Ectodermal cell (in vitro differentiated cells): ENCODE results near the gene MRC1.

Experiments used
- H3K27ac ChIP-seq: 2 replicates; pipeline ENCODE4 v1.7.0; 2013; ENCODE audit warnings: mild to moderate bottlenecking, low read depth, low read length; ENCODE audit not compliant: insufficient read depth, poor library complexity, severe bottlenecking
- H3K27me3 ChIP-seq: 2 replicates; pipeline ENCODE4 v1.7.0; 2013; ENCODE audit warnings: mild to moderate bottlenecking, low read length; ENCODE audit not compliant: insufficient read depth, control insufficient read depth, poor library complexity, severe bottlenecking
- H3K36me3 ChIP-seq: one replicate; pipeline ENCODE4 v1.7.0; 2013; ENCODE audit warnings: low read length; ENCODE audit not compliant: control insufficient read depth, insufficient read depth
- H3K4me1 ChIP-seq: one replicate; pipeline ENCODE4 v1.7.0; 2013; ENCODE audit warnings: low read length; ENCODE audit not compliant: control insufficient read depth, insufficient read depth
- H3K4me3 ChIP-seq: 2 replicates; pipeline ENCODE4 v1.7.0; 2013; ENCODE audit warnings: low read depth, low read length, control low read depth; ENCODE audit not compliant: insufficient read depth
- H3K9me3 ChIP-seq: 2 replicates; pipeline ENCODE4 v1.7.0; 2013; ENCODE audit warnings: mild to moderate bottlenecking, low read length, moderate library complexity; ENCODE audit not compliant: control insufficient read depth
- WGBS, 2 experiments: methylation state at CpG; one replicate each; pipeline ENCODE4 v1.1.7; 2013; ENCODE audit warnings: missing lambda C conversion rate in 2 of 2; 5-methylcytosine and 5-hydroxymethylcytosine counted together

Gene MRC1

DNA sequence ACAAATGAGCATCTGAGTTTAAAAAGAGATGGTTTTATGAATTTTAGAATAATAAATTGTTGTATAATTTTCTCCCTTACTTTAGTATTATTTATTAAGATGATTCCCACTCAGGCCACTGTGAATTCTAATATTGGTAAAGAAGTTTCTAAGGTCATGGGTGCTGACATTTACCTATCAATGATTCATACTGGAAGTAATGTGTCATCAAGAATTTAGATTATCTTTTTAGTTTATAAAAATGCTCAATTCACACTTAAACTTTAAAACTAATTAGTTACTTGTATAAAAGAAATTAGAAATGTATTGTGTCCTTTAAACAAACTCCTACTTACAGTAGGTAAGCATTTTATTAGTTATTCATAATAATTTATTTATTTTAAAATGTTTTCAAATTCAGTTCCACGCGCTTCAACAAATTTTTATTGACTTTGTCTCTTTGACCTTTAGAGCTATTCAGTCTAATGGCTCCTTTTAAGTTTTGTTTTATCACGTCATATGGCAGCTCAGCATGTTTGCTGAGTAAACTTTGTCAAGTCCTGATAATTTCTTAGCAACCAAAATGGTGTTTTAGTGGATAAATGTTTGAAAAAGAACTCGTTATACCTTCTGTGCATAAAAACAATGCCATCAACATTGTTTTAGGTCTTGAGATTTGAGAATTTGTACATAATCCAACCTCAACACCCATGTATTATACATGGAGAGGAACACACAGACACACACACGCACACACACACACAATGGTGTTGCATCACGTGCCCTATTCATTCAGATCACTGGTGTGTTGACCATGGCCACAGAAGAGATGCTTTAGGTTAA, 15.1 kb upstream of the MRC1 start:
- no peaks in the 10 kb centered on the region for H3K27me3 ChIP-seq
- no peak overlapping the region for H3K27ac ChIP-seq
- no peaks in the 10 kb centered on the region for H3K9me3 ChIP-seq
- H3K36me3 ChIP-seq, result no peaks in the 10 kb centered on the region
- H3K4me1 ChIP-seq, result no peaks in the 10 kb centered on the region
- 98% methylated on average over 5 to 6 of the region's 6 CpGs for WGBS, 2 experiments
- H3K4me3 ChIP-seq, result no peak overlapping the region

DNA sequence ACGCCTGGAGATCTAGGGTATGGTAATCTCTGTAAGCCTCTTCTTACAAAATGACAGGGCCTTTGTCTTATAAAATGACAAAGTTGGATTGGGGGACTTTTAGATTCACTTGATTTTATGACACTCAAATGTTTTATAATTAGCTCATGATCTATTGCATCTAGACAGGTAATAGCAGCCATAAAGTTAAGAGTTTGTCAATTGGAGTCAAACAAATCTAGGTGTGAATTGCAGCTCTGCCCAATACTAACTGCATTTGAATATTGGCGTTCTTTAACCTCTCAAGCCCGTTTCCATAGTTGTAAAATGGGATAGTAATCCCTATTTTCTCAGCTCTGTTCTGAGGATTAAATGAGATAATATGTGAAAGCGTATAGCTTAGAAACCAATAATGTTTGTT, 14.1 kb upstream of the MRC1 start:
- Histone ChIP-seq H3K4me1 (no peaks in the 10 kb centered on the region), H3K27ac (no peak overlapping the region), H3K36me3 (no peaks in the 10 kb centered on the region), H3K9me3 (no peaks in the 10 kb centered on the region), H3K27me3 (no peaks in the 10 kb centered on the region), H3K4me3 (no peak overlapping the region)
- WGBS, 2 experiments, result 93 to 96% methylated on average over 4 of the region's 4 CpGs

DNA sequence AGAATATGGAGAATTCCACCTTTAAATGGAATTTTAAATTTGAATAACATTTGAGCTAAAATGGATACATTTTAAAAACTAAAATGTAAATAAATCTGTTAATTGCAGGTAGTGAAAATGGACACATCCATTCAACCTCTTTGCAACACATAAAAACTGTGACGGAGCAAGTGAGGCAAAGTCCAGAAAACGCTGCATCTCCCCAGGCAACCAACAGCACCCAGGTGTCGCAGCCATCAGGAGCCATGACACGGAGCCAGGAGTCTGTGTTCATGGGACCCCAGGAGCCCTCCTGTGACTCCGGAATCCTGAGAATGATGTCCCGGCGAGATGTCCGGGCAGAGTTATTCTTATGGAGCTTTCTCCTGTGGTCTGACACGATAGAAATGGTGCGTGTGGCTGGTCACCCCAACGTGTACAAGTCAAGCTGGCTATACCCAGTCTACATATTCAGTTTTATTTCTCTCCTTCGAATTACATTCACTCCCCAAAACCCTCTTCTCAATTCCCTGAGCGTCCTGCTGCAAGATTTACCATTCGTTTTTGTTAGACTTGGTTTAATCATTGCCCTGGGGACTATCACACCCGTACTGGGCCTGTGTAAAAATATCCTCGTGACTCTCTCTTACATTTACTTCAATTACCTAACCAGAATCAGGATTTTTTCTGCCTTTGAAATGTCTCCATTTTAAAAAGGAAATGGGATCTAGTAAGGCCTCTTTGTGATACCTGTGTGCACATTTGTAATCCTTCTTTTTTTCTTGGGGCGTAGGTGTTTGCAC, 13.1 kb upstream of the MRC1 start:
- Histone ChIP-seq H3K9me3 (no peaks in the 10 kb centered on the region), H3K4me3 (no peak overlapping the region), H3K36me3 (no peaks in the 10 kb centered on the region), H3K4me1 (no peaks in the 10 kb centered on the region), H3K27ac (no peak overlapping the region), H3K27me3 (no peaks in the 10 kb centered on the region)
- WGBS, 2 experiments, result 94 to 95% methylated on average over 16 to 17 of the region's 17 CpGs

DNA sequence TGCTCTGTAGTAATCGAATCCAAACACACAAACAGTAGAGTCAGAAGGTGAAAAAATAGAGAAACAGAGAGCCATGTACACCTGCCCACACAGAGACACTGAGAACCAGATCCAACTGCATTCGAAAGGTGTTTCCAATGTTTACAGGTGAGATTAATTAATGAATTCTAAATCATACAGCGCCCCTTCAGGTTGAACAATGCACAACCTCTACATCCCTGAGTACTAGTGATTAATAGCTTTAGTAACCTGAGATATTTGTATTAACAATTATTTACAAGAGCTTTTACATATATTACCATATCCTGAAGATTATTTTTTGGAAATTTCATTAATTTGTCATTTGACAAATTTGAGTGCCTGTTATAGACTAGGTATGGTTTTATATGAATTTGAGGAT, 7.6 kb upstream of the MRC1 start:
- H3K36me3 ChIP-seq, result no peaks in the 10 kb centered on the region

DNA sequence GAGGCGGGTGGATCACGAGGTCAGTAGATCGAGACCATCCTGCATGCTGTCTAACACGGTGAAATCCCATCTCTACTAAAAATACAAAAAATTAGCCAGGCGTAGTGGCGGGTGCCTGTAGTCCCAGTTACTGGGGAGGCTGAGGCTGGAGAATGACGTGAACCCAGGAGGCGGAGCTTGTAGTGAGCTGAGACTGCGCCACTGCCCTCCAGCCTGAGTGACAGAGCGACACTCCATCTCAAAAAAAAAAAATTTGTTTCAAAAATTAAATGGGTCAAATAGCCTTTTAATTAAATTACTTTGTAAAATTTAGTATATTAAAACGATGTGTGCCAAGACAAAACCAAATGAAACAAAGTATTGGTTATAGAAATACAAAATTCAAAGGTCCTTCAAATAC, 6.8 kb upstream of the MRC1 start:
- Histone ChIP-seq H3K27ac (no peak overlapping the region), H3K4me1 (no peaks in the 10 kb centered on the region), H3K4me3 (no peak overlapping the region), H3K9me3 (no peaks in the 10 kb centered on the region), H3K36me3 (no peaks in the 10 kb centered on the region), H3K27me3 (no peaks in the 10 kb centered on the region)
- 84 to 96% methylated on average over 6 to 10 of the region's 11 CpGs for WGBS, 2 experiments

More for the DNA sequence above, 7.6 kb upstream of the MRC1 start:
- H3K9me3 ChIP-seq, result no peaks in the 10 kb centered on the region
- WGBS, 2 experiments, result 76 to 91% methylated on average over 2 to 3 of the region's 3 CpGs
- no peaks in the 10 kb centered on the region for H3K4me1 ChIP-seq
- H3K27me3 ChIP-seq, result no peaks in the 10 kb centered on the region
- H3K27ac ChIP-seq, result no peak overlapping the region
- no peak overlapping the region for H3K4me3 ChIP-seq

DNA sequence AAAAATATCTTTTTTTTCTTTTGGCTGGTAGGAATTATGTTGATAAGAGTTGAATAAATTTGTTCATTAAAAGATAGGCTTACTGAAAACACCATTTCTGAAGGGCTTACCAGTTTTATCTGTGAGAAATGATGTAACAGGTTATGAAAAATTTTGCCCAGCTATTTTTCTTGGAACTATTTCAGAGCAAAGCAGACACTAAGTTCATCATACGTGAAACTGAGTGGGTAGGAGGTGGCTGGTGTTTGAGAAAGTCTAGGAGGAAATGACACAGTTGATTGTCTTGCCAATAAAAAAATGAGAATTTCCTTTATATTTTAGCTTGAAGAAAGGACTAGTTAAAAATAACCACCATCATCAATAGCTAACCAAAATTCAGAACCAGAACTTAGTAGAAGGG, 6.2 kb upstream of the MRC1 start:
- H3K4me3 ChIP-seq, result no peak overlapping the region
- H3K27me3 ChIP-seq, result no peaks in the 10 kb centered on the region
- H3K4me1 ChIP-seq, result no peaks in the 10 kb centered on the region
- WGBS, 2 experiments, result 83 to 100% methylated on average over 1 of the region's 1 CpG
- H3K27ac ChIP-seq, result no peak overlapping the region
- H3K9me3 ChIP-seq, result no peaks in the 10 kb centered on the region
- no peaks in the 10 kb centered on the region for H3K36me3 ChIP-seq

DNA sequence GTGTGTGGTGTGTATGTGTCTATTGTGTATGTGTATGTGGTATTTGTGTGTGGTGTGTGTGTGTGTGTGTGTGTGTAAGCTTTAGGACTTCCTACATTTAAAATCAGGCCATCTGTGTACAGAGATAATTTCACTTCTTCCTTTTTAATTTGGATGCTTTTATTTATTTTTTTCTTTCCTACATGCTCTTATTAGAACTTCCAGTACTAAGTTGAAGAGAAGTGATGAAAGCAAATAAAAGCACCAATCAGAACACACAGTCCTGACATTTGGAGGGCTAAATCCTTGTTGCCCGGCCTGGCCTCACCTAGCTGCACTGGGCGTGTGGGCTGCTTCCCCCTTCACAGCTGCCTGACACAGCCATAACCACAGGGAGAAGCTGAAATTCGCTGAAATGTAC, 3.8 kb upstream of the MRC1 start:
- H3K9me3 ChIP-seq, result no peaks in the 10 kb centered on the region
- no peaks in the 10 kb centered on the region for H3K4me1 ChIP-seq
- no peak overlapping the region for H3K27ac ChIP-seq
- H3K4me3 ChIP-seq, result no peak overlapping the region
- 84 to 86% methylated on average over 3 of the region's 3 CpGs for WGBS, 2 experiments
- H3K27me3 ChIP-seq, result no peaks in the 10 kb centered on the region
- no peaks in the 10 kb centered on the region for H3K36me3 ChIP-seq

DNA sequence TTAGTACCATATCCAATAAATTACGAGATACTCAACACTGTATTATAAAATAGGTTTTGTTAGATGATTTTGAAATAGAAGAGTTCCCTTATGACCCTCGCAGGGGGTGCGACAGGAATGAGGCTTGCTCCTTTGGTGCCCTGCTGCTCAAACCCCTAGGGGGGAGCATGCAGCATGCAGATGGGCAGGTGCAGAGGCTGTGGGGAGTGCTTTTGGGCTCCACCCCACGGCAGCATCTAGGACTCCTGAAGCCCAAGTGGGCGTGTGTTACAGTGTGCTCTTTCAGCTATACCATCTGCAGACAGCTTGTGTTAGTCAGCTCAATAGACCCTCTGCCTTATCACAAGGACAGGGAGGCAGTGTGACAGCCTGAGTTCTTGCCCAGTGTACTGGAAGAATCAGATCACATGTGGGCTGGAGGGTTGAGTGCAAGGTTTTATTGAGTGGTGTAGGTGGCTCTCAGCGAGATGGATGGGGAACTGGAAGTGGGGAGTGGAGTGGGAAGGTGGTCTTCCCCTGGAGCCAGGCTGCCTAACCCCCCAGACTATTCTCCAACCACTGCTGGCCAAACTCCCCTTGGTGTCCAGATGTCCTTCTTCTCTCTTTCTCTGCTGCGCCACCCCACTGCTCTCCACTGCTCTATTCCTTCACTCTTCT, 3.1 kb upstream of the MRC1 start:
- no peaks in the 10 kb centered on the region for H3K27me3 ChIP-seq
- no peaks in the 10 kb centered on the region for H3K36me3 ChIP-seq
- no peak overlapping the region for H3K27ac ChIP-seq
- no peaks in the 10 kb centered on the region for H3K9me3 ChIP-seq
- 64 to 67% methylated on average over 6 of the region's 7 CpGs for WGBS, 2 experiments
- no peaks in the 10 kb centered on the region for H3K4me1 ChIP-seq
- H3K4me3 ChIP-seq, result no peak overlapping the region

DNA sequence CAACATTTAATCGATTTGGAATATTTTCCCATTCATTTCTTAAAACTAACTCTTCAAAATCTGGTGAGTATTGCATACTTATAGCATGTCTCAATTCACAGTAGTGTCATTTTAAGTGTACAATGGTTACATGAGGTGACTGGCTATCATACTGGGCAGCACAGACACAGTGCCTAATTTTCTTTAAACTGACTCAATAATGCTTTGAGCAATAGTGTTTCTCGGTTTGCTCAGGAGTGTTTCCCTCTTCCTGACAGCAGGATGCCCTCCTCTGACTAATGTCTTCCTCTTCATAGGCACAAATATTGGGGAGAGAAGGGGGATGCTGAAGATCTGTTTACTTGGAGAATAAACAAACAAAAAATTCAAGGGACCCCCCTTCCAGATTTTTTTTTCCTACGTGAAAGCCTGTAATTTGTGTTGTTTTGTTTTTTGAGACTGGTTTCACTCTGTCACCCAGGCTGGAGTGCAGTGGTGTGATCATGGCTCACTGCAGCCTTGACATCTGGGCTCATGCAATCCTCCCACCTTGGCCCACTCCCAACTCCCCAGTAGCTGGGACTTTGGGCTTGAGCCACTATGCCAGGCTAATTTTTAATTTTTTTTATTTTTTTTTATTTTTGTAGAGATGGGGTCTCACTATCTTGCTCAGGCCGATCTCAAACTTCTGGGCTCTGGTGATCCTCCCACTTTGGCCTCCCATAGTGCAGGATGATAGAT, 2.2 kb downstream of the MRC1 start:
- Histone ChIP-seq H3K4me3 (no peak overlapping the region), H3K36me3 (no peaks in the 10 kb centered on the region), H3K27me3 (no peaks in the 10 kb centered on the region), H3K9me3 (no peaks in the 10 kb centered on the region), H3K4me1 (no peaks in the 10 kb centered on the region), H3K27ac (no peak overlapping the region)
- 79 to 89% methylated on average over 3 to 4 of the region's 4 CpGs for WGBS, 2 experiments
